Pancreas (tissue), 10 donors: Measurements from ENCODE around the gene PEPD. TPM values are rescaled to one million over a fixed set of nuclear protein-coding genes. Genes with fewer than 3 reads are reported as not detected.

Experiments
- ATAC-seq, 4 donors: fragments of 200-7000 bp; cut with Tn5 transposase; one replicate each; pipeline versions ENCODE4 v1.8.0 to v1.9.1; 2020; ENCODE audit warnings: mild to moderate bottlenecking in 4 of 4, moderate library complexity in 4 of 4
- DNase-seq, 6 donors: peaks; one replicate each; pipeline ENCODE4 v3.0.0-alpha.2; 2020
- FAIRE-seq: peaks from 2 replicates; lab custom pipeline; 2012; peaks lifted over from hg19 to GRCh38; lab: Jason Lieb, UNC
- H3K27ac ChIP-seq, 4 donors: fragments of 200-600 bp; sonication (generic); 1 replicate in 3 of 4; 2 replicates in 1 of 4; pipeline versions ENCODE4 v1.5.0 to v1.8.0; 2020
- H3K27me3 ChIP-seq, 4 donors: fragments of 200-600 bp; one replicate each; pipeline ENCODE4 v1.8.0; 2021
- H3K36me3 ChIP-seq, 3 donors: fragments of 200-600 bp; sonication (generic) in 1 of 3; one replicate each; pipeline versions ENCODE4 v1.5.0 to v1.8.0; 2020 to 2021
- H3K4me1 ChIP-seq, 3 donors: fragments of 200-600 bp; one replicate each; pipeline ENCODE4 v1.8.0; 2021
- H3K4me3 ChIP-seq, 4 donors: fragments of 200-600 bp; sonication (generic) in 2 of 4; one replicate each; pipeline versions ENCODE4 v1.5.0 to v1.8.0; 2020 to 2021
- H3K9me3 ChIP-seq, 4 donors: fragments of 200-600 bp; one replicate each; pipeline ENCODE4 v1.8.0; 2021
- CTCF ChIP-seq, 4 donors: fragments of 200-600 bp; sonication (generic) in 3 of 4; IDR thresholded peaks; one replicate each; pipeline versions ENCODE4 v1.5.0 to v1.8.0; 2021; ENCODE audit warnings: antibody characterized with exemption in 4 of 4
- WGBS, 2 donors: extraction: QIAGEN DNeasy Blood & Tissue Kit; methylation state at CpG; one replicate each; pipeline ENCODE4 v1.1.7; 2013; 5-methylcytosine and 5-hydroxymethylcytosine counted together
- intact Hi-C, 3 donors: fragments of 100-400 bp; cut with DNase I; formaldehyde crosslinking; loops; one replicate each; pipeline versions ENCODE4 v1.11.1 to v1.14.2; 2022
- polyA plus RNA-seq, 2 donors: library from polyadenylated mRNA; stranded (reverse); fragments of 200-250 nt; gene quantifications; one replicate each; pipeline ENCODE4 v1.2.3, GENCODE V29; 2013
- total RNA-seq, 6 donors: library from RNA; stranded (reverse); fragmentation: NEBNext Ultra II Directional in 4 of 6; extraction: Animal tissue kit (Norgen Biotek cat#: 25700) in 4 of 6; gene quantifications; one replicate each; pipeline versions ENCODE4 v1.2.1 to v1.2.4, GENCODE V29; 2021 to 2023
- donor health status: healthy with polysubstance abuse.
- donor health status: DM: no; HTN: no; CAD: no; lungs with moderate emphysema.
- donor health status: DM: no; HTN: no; CAD: no.
- donor health status: control.
- donor health status: control.
- donor health status: Bipolar disorder and iron deficiency.
- donor health status: DM: yes; HTN: yes; CAD: no.
- donor health status: DM: no; HTN: no; CAD: no.
- donor health status: DM: no; HTN: no; CAD: no.
- donor health status: DM: yes; HTN: yes; CAD: no.

PEPD gene
- total RNA-seq: 10 to 100 TPM; 13.7 to 31.8 (median 20.1) TPM
- 10 to 100 TPM; 23.8 to 36.1 TPM for polyA plus RNA-seq

DNA sequence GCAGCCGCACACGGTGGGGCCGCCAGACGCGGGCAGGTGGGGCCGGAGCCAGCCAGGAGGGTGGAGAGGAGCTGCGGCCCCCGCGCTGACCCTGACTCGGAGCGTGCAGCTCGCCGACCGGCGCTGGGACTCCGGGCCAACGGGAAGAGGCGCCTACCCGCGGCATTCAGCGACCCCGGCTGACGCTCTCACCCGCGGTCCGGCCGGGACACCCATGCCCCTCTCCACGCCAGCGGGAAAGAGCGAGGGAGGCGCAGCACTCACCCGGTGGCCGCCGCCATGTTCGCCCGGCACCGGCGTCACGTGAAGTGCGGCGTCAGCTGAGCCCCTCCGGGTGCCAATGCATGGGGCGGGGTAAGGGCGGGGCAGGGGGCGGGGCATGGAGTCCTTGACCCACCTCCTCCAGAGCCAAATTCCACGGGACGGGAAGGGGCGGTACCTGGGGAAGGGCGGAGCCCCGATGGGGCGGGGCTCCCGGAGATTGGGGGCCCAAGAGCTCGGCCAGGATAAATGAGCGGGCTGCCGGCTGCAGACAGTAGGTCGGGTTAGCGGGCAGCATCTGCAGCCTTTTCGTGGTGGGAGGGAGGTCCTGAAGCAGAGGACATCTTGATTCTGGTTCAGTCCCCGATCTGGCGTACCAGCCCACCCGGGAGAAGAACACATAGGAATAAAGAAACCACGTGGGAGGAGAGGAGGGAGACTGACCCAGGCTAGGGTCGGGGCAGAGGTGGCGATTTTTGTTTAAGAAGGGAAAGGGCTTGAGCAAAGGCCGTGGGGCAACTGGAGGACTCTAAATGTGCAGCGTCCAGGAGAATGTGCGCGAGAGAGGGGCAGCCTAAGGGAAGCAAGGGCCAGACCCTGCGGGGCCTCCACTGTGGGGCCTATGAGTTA, at the start of gene PEPD:
PEPD (minus strand) TSS at position 312 of the 891 bp plus-strand sequence; CDS start at position 281, 31 bp downstream.
- FAIRE-seq: no peak

GRCh38 chr19:33569821-33570220, 48.2 kb upstream of the PEPD start:
- no peaks in the 10 kb centered on the region for H3K9me3 ChIP-seq
- H3K36me3 ChIP-seq: no peaks in the 10 kb centered on the region
- WGBS, 2 donors: 30 to 32% methylated on average over 5 of the region's 5 CpGs
- TF ChIP-seq CTCF (IDR thresholded peaks at IDR 0.05): no peak
- FAIRE-seq (no peak), ATAC-seq (no peak), DNase-seq (no peak)
- no peaks in the 10 kb centered on the region for H3K4me1 ChIP-seq
- no peaks in the 10 kb centered on the region for H3K27me3 ChIP-seq
- H3K27ac ChIP-seq: no peak overlapping the region
- no peak overlapping the region for H3K4me3 ChIP-seq
- intact Hi-C loops: no loop called here

More for the DNA sequence above, at the start of gene PEPD:
- intact Hi-C loops: no loop called here
- no peaks in the 10 kb centered on the region for H3K36me3 ChIP-seq
- H3K4me3 ChIP-seq: peak within 1 kb of the TSS; percentile 85 to 99 (median 91)
- DNase-seq (peak; percentile 83 to 94 (median 90)), ATAC-seq (peak; percentile 97 to 99 (median 99))
- no peaks in the 10 kb centered on the region for H3K9me3 ChIP-seq
- H3K27me3 ChIP-seq: no peaks in the 10 kb centered on the region
- H3K4me1 ChIP-seq: peaks cover 0 to 8% (median 0%) of the 10 kb centered on the region in 3 donors
- no peak for TF ChIP-seq CTCF (IDR thresholded peaks at IDR 0.05)
- WGBS, 2 donors: 4% methylated on average over 58 to 69 of the region's 69 CpGs
- peak within 1 kb of the TSS in 1 of 4 donors; percentile 10 for H3K27ac ChIP-seq

DNA sequence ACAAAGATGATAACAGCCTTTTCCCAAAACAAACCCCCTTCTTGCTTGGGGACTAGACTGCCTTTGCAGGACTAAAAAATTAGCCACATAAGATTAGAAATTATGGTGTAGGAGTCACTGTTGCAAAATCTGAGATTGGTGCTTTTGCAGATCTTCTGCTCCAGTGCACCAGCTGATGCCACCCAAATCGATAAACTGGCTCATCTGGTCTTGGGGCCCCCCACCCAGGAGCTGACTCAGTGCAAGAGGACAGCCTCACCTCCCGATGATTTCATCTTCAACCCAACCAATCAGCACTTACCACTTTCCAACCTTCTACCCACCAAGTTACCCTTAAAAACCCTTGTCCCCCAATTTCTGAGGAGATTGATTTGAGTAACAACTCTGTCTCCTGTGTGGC, 47.1 kb upstream of the PEPD start:
- no peak for DNase-seq
- Histone ChIP-seq H3K9me3 (no peaks in the 10 kb centered on the region), H3K27me3 (no peaks in the 10 kb centered on the region), H3K36me3 (no peaks in the 10 kb centered on the region), H3K27ac (no peak overlapping the region), H3K4me1 (no peaks in the 10 kb centered on the region), H3K4me3 (no peak overlapping the region)
- TF ChIP-seq CTCF (IDR thresholded peaks at IDR 0.05): no peak
- intact Hi-C loops: no loop called here
- FAIRE-seq: no peak
- ATAC-seq: no peak
- 60 to 65% methylated on average over 2 of the region's 2 CpGs for WGBS, 2 donors

- ATAC-seq (no peak), FAIRE-seq (no peak), DNase-seq (no peak)
- 39 to 58% methylated on average over 6 of the region's 6 CpGs for WGBS, 2 donors
- H3K9me3 ChIP-seq: no peaks in the 10 kb centered on the region
- H3K4me3 ChIP-seq: no peak overlapping the region
- no peak for TF ChIP-seq CTCF (IDR thresholded peaks at IDR 0.05)
- H3K27ac ChIP-seq: no peak overlapping the region
- H3K36me3 ChIP-seq: no peaks in the 10 kb centered on the region
- intact Hi-C loops: no loop called here
- no peaks in the 10 kb centered on the region for H3K27me3 ChIP-seq
- H3K4me1 ChIP-seq: no peaks in the 10 kb centered on the region
Observed at GRCh38 chr19:33564836-33565338, 43.3 kb upstream of the PEPD start.
